ENCODE data around the gene MED15.

The MED15 gene

DNA sequence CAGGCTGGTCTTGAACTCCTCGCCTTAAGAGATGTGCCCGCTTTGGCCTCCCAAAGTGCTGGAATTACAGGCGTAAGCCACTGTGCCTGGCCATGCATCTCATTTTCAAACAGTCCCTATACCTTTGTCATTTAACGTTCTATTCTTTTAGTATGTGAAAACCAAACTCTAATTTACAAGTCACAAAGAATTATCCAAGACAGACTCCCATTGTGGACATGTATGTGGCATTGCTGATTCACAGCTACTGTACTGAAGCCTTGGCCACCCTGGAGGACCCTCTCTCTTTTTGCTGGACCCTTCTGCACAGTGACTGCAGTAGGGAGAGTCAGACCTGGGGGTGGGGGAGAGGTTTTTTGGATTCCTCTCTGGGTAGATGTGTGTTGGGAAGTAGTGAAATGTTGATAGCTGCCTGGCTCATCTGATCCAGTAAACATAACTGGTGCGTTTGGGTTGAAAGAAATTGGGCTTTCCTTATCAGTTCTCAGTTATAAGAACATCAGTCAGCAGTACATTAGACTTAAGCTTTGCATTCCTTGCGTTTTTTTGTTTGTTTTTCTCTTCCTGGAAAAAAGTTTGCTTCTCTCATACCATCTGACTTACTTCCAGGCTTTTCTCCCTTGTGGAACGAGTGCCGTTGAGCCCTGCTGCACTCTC lies 65.9 kb downstream of the MED15 start:
- no peak for DNase-seq

DNA sequence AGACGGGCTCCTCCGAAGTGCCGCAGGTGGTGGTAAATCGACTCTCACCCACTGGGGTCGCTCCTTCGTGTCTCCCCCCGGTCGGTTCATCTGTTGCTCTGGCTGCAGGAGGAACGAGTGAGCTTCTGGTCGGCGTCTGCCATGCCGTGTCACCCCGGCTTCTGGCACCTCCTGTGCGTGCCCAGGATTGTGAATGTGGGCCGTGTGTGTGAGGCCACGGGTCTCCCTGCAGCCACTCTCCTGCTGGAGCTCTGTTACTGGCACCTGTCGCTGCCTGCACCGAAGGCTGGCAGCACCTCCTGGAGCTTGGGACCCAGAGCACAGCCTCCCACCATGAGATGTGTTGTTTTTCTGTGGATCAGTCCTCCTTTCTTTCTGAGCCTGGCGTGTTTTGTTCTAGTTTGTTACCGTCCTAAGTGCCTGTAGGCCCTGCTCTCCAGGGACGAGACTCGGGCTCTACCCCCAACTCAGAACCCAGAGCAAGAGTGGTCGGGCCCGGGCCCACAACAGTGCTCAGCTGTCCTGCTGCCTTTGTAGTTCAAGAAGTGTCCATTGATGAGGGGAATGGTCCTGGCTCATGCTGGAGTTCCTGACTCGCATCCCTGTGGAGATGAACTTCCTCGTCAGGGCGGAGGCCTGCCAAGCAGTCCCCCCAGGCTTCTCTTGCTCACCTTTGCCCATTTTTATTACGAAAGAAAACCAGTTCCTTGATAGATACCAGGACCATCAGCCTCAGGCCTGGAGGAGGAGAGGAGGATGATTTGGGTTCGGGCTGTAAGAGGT lies 66.6 kb downstream of the MED15 start:
- DNase-seq = no peak

DNA sequence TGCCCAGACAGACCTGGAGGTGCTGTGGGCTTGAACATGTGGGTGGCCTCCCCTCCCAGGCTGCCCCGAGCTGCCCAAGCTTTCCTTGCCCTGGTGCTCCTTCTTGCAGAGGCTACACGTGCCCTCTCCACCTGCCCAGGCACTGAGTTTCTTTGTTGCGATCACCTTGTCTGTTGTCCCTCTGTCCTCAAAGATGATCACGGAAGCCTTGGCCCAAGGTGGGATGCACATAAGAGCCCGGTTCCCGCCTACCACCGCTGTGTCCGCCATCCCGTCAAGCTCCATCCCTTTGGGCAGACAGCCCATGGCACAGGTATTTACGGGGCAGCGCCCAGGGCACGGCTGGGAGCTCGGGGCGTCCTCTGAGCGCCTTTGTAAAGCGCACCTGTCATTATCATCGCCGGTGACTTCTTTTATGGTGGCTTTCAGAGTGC lies 67.5 kb downstream of the MED15 start:
- DNase-seq = no peak

DNA sequence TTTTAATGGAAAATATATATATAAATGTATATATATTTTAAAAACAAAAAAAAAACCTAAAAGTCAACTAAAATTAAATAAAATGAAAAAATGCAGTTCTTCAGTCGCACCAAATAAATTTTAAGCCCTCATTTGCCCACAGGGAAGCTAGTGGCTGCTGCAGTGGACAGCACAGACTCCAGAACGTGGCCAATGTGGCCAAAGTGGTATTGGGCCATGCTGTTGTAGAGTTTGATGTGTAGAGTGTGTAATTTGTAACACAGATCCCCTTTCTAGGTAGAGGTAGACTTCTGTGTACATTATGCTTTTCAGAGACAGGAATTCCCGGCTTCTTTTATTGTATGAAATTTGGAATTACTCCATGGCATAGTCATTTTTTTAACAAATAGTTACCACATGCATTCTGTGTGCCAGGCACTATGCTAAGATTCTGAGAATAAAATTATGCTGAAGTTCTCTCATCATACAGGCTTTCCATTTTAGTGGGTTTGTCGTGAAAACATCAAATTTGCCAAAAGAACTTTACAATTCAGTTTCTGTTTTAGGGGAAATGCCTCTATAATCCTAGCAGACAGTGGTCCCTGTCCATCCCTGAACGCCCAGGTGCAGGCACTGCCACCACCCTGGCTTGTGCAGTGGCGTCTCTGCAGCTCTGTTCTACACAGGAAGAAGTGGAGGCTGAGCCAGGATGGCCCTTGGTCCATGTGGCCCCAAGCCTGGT lies 68.5 kb downstream of the MED15 start:
- DNase-seq = no peak

DNA sequence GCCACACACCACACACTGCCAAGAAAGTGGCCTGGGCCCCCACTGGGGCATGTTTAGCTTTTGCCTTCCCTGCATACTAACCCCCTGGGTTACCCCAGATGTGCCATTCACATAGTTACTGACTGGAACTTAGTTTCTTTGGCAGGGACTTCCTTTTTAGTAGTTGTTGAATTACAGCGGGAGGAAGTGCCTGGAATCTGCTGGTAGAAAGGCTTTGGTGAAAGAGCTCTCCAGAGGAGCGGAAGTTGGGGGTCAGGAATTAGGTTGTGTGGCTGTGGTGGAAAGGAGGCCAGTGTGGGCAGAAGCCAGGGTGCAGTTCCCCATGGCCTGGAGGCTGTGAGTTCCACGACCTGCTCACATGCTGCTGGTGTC lies 69.0 kb downstream of the MED15 start:
- DNase-seq = no peak

DNA sequence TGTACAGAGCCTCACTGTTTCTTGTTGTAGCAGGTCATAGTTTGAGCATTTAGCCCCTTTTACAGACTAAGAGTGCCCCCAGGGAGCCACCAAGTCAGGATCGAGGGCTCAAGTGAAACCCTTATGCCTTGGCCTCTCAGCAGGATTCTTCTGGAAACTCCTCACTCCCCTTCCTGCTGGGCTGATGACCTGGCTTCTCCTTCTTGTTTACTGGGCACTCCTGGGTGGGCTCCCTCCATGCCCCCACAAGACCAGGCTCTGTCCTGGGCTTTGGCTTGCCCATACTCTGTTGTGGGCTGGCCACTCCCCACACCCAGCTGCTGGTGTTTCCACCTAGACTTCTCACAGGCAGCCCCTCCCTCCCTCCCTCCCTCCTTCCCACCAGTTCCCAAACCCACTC lies 69.6 kb downstream of the MED15 start:
- no peak for DNase-seq

DNA sequence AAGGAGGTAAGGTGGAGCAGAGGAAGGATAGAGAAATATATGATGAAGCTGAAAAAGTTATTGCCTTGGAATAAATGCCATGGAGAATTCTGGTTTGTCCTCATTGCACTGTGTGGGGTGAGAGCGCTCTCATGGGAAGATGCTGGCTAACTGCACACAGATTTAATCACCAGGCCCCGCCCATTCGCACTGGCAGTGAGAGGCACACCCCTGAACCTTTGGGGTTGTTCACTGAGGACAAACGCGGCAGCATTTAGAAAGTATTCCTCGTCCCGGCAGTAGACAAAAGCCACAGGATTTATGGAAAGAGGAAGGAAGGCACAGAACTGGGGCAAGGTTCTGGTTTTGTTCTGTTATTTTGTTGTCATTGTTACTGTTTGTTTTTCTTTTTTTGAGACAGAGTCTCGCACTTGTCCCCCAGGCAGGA lies 70.2 kb downstream of the MED15 start:
- DNase-seq = no peak

DNA sequence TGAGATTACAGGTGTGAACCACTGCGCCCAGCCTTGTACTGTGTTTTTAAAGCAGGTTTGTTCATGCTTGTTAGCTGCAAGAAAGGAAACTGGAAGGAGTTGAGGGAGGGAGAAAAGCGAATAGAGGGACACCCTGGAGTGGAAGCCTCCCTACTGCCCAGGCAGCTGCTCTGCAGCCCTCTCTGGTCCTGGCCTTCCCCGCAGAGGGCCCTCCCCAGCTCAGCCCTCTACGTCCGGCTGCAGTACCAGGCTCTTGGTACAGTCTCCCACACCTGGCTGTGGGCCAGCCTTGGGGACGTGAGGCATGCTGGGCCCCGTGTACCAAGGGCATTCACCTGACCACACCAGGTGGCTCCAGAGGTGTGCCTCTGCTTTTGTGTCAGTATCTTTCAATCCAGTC lies 70.8 kb downstream of the MED15 start:
- no peak for DNase-seq

DNA sequence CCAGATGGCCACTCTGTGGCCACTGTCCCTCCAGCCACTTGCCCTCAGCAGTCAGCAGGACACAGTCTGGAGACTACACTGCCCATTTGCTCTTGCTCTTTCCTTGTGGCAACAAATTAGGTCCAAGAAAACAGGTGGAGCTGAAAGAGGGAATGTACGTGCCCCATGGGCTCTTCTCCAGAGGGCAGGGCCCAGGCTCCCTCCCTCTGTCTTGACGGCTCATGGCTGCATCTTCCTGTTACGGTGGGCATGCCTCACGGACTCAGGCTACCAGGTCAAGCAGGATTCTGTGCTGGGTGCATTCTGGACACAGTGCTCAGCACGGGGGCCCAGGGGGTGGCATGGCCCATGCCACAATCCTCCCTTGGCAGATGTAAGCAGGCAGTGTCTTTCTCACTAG lies 71.3 kb downstream of the MED15 start:
- no peak for DNase-seq

DNA sequence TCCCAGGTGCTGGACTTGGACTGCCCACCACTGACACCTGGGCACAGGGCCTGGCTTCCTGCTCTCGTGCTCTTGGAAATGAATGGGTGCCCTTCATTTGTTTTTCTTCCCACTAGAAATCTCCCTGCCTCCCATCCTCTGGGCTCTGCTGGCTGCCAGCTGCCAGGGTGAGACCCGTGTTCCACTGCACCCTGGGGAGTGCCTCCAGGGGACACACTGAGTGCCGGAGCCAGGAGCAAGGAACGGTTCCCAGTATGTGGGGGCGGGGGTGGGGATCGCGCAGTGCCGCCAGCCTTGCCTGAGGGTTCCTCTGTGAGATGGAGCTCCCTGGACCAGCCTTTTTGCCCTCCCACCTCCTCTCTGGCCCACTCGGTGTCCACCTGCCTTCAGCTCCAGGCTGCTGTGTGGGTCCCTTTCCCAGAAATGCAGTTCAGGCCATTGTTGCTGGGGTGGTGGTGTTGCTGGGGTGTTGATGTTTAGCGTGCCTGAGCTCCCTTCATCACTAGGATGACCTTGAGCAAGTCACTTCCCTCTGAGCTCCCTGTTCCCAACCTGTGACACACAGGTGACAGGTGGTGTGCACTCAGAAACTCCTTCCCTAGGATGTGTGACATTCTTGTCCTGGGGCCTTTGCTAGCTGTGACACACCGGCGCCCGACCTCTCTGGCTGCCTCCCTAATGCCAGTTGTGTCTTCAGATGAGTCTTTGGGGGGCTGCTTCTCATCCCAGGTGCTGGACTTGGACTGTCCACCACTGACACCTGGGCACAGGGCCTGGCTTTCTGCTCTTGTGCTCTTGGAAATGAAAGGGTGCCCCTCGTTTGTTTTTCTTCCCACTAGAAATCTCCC lies 72.1 kb downstream of the MED15 start:
- DNase-seq = no peak

DNA sequence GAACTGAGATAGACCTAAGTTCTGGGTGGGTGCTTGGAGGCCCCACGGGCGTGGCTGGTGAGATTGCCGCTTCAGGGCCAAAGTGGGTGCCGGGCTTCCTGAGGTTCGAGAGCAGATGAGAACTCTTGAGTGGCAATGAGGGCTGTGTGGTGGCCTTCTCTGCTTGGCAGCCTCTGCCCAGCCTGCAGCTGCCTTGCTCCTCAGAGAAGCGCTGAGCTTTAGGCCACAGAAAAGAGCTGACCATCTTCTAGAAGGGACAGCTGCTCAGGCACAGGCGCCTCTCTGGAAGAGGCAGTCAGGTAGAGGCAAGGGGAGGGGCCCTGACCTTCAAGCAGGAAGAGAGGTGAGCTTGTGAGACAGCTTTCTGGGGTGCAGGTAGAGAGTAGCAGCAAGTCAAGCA lies 72.8 kb downstream of the MED15 start:
- no peak for DNase-seq

DNA sequence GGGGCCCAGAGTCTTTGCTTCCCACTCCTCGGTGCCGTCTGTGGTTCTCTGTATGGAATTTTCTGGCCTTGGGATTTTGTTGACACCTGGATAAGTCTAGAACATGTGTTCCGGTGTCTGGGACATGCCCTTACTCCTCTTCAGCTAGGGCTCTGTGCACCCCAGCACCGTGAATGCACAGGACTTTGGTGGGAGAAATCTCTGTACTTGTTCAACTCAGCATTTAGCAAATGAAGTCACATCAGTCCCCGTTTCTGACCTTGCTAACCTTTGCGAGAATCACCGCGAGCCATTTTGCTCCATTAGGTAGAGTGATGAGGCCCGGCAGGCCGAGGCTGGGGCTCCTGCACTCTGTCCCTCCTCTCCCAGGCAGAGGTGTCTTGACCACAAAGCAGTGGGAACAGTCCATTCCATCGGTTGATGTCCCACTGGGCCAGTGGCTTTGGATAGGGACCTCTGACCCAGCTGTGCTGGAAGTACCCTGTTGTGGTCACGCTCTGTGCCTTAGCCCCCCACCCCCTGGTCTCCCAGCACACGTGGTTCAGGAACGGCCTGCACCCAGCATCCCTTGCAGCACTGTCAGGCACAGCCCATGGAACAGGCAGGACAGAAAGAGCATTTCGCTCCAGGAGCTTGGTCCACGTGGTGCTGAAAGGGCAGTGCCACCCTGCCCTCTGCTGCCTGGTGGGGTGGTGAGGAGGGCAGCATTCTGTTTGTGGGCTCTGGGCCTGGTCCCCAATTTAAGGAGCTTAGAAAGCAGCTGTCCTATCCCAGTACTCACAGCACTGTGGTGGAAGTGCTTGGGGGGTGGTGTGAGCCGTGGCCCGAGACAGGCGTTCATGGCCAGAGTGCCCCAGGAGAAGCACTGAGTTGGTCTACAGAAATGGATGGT lies 73.4 kb downstream of the MED15 start:
- DNase-seq = no peak

DNA sequence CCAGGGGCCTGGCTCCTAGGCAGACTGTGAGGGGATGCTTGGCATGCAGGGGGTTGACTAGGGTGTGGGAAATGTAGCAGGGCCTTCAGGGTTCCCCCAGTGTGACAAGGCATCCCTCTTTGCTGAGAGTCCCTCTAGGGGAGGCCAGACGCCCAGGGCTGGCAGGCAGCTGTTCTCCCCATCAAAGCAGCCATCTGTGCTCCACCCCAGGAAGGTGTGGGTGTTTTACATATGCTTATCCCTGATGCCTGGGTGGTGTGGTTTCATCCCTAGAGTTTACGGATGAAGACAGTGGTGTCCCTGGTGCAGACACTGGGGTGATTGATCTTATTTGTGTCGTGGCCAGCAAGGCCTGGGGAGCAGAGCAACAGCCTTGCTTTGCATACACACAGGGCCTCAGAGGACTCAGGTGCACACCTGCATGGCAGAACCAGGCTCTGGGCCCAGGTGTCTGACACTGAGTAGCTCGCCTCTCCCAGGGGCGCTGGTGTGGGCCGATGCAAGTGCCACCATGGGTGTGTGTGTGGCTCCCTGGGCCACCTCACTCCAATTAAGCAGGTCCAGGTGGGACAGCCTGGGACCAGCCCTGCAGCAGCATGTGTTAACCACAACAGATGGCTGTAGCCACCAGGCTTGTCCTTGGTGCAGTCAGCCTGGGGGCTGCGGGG lies 74.2 kb downstream of the MED15 start:
- no peak for DNase-seq

DNA sequence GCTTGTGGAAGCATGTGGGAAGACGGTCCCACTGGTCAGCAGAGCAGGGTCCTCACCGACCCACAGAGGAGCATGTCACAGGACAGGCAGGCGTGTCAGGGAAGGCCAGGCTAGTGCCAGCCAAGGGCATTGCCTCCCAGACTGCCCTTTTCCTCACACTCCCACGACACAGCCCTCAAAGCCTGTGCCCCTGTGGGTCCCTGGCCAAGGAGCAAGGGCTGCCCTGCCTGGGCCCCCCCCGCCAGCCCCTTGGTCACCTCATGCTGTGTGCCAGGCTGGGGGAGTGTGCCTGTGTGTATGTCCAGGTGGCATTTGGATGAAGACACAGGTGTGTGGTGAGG lies 74.7 kb downstream of the MED15 start:
- no peak for DNase-seq

DNA sequence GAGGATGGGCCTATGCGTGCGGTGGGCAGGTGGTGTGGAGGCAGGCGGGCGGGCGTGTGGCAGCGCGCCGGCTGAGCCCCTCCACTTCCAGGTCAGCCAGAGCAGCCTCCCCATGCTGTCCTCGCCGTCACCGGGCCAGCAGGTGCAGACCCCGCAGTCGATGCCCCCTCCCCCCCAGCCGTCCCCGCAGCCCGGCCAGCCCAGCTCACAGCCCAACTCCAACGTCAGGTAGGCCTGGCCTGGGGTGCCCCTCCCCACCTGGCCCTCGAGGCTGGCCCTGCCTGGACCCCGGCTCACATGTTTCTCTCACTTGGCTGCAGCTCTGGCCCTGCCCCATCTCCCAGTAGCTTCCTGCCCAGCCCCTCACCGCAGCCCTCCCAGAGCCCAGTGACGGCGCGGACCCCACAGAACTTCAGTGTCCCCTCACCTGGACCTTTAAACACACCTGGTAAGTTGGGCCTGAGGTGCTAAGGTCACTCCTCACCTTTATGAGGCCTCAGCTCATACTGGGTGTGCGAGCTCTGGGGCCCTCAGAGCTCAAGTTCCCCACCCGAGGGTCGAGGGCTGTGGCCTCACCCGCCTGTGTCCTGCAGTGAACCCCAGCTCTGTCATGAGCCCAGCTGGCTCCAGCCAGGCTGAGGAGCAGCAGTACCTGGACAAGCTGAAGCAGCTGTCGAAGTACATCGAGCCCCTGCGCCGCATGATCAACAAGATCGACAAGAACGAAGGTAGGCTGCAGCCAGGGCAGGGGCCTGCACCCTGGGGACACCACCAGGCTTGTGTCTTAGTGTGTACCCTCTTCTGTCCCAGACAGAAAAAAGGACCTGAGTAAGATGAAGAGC lies 75.3 kb downstream of the MED15 start:
- no peak for DNase-seq

DNA sequence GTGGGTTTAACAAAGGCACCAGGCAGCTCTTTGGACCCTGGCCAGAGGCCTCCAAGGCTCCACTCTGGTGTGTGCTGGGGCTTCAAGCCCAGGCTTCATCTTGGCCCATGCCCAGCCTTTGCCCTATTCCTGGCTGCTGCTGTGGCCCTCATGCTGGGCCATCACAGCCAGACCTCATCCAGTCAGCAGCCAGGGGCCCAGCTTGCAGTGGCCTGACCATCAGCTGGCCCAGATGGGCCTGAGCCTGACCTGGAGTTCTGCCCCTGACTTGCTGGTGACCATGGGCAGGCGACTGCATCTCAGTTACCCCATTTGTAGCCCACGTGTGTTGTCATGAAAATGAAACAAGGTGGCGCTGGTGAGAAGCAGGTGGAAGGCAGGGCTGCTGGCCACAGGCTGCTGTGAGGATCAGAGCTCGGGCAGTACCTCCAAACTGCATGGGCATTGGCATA lies 76.1 kb downstream of the MED15 start:
- no peak for DNase-seq

DNA sequence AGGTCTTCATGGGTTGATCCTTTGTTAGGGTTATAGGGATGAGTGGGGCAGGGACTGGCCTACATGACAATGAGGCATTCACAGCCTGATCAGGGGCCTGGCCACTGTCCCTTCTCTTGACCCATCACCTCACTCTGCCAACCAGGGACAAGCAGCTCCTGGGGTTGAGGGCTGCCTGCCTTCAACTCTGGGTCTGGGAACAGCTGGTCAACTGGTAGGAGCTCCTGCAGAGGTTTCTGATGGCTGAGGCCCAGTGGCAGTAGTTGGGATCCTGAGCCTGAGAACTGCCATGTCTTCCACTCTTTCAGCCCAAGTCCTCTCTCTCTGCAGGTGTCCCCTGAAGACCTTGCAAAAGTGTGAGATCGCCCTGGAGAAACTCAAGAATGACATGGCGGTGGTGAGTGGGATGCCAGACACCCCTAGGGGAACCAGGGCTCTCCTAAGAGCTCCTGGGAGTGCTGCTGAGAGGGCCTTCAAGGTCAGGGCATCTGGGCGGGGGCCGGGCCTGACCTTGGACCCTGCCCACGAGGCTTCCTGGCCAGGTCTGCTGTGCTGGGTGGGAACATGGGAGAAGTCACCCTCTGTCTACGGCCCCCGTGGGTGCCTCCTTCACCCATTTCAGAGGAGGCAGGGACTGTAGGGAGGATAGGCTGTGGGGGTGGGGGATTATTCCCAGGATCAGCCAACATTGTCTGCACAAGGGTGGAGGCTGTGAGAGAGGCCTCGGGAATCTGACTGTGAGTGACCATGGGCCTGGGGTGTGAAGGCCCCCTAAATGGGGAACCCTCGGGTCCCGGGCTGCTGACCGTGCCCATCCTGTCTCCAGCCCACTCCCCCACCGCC lies 76.8 kb downstream of the MED15 start:
- DNase-seq = no peak

DNA sequence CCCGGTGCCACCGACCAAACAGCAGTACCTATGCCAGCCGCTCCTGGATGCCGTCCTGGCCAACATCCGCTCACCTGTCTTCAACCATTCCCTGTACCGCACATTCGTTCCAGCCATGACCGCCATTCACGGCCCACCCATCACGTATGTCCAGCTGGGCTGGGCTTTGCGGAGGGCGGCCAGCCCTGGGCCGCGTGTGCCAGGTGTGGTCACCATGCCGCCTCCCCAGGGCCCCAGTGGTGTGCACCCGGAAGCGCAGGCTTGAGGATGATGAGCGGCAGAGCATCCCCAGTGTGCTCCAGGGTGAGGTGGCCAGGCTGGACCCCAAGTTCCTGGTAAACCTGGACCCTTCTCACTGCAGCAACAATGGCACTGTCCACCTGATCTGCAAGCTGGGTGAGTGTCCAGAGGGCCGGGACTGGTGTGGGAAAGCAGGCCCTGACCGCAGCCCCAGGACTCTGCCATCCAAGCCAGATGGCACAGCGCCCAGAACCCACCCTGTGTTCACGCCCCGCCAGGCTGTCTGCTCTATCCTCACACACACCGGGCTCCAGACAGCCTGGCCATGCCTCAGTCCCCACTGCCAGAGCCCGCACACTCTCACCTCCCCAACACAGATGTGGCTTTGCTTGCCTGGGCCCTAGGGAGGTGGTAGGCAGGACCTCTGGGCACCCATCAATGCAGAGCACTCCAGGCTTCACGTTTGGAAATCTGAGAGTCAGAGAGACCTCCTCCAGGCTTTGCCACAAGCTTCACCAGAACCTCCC lies 77.6 kb downstream of the MED15 start:
- DNase-seq = no peak
